KMS-11 (cell line): Measurements from ENCODE around the gene HACD4.

Experiments
- H2AFZ ChIP-seq: fragments of 200-600 bp; sonication (generic); 2 replicates; pipeline ENCODE4 v1.6.1; 2016; ENCODE audit warnings: antibody characterized with exemption, mixed run types, low read depth
- H3K27ac ChIP-seq: fragments of 200-600 bp; sonication (generic); 2 replicates; pipeline ENCODE4 v1.6.1; 2016; ENCODE audit warnings: mild to moderate bottlenecking, mixed run types
- H3K27me3 ChIP-seq: fragments of 200-600 bp; sonication (generic); 2 replicates; pipeline ENCODE4 v1.6.1; 2017; ENCODE audit warnings: mild to moderate bottlenecking, low read depth, mixed run types, moderate library complexity; ENCODE audit not compliant: insufficient read depth
- H3K36me3 ChIP-seq: fragments of 200-600 bp; sonication (generic); 2 replicates; pipeline ENCODE4 v1.6.1; 2017; ENCODE audit warnings: mild to moderate bottlenecking, mixed run types; ENCODE audit not compliant: insufficient read depth
- H3K4me1 ChIP-seq: fragments of 200-600 bp; sonication (generic); 2 replicates; pipeline ENCODE4 v1.6.1; 2016; ENCODE audit warnings: mild to moderate bottlenecking, low read depth, mixed run types; ENCODE audit not compliant: poor library complexity, severe bottlenecking
- H3K4me2 ChIP-seq: fragments of 200-600 bp; sonication (generic); 2 replicates; pipeline ENCODE4 v1.7.0; 2016; ENCODE audit warnings: mild to moderate bottlenecking, mixed run types
- H3K4me3 ChIP-seq: fragments of 200-600 bp; sonication (generic); IDR thresholded peaks from 2 replicates; pipeline ENCODE4 v1.6.1; 2017; ENCODE audit warnings: low read depth, low read length, mixed read lengths; ENCODE audit not compliant: insufficient read depth
- H3K79me2 ChIP-seq: fragments of 200-600 bp; sonication (generic); 2 replicates; pipeline ENCODE4 v1.6.1; 2016; ENCODE audit warnings: low read depth, mixed run types; ENCODE audit not compliant: insufficient read depth
- H3K9ac ChIP-seq: fragments of 200-600 bp; sonication (generic); 2 replicates; pipeline ENCODE4 v1.6.1; 2016; ENCODE audit warnings: mild to moderate bottlenecking, mixed run types
- H4K20me1 ChIP-seq: fragments of 200-600 bp; sonication (generic); 2 replicates; pipeline ENCODE4 v1.6.1; 2016; ENCODE audit warnings: mild to moderate bottlenecking, mixed run types; ENCODE audit not compliant: insufficient read depth
- TF ChIP-seq, protein P1 (sequence below): fragments of 200-600 bp; sonication (generic); conservative IDR thresholded peaks from 2 replicates; pipeline ENCODE4 v1.6.1; 2017; ENCODE audit warnings: low read depth, mild to moderate bottlenecking, antibody characterized with exemption, low read length, moderate library complexity, mixed read lengths

Gene HACD4

GRCh38 chr9:21075484-21075883 is 44.0 kb upstream of the HACD4 start:
- TF ChIP-seq, protein P1, sequence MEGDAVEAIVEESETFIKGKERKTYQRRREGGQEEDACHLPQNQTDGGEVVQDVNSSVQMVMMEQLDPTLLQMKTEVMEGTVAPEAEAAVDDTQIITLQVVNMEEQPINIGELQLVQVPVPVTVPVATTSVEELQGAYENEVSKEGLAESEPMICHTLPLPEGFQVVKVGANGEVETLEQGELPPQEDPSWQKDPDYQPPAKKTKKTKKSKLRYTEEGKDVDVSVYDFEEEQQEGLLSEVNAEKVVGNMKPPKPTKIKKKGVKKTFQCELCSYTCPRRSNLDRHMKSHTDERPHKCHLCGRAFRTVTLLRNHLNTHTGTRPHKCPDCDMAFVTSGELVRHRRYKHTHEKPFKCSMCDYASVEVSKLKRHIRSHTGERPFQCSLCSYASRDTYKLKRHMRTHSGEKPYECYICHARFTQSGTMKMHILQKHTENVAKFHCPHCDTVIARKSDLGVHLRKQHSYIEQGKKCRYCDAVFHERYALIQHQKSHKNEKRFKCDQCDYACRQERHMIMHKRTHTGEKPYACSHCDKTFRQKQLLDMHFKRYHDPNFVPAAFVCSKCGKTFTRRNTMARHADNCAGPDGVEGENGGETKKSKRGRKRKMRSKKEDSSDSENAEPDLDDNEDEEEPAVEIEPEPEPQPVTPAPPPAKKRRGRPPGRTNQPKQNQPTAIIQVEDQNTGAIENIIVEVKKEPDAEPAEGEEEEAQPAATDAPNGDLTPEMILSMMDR, result no peak
- H3K4me2 ChIP-seq, result no peak overlapping the region
- no peaks in the 10 kb centered on the region for H3K4me1 ChIP-seq
- no peak overlapping the region for H2AFZ ChIP-seq
- H3K36me3 ChIP-seq, result no peaks in the 10 kb centered on the region
- H3K27me3 ChIP-seq, result no peaks in the 10 kb centered on the region
- H3K79me2 ChIP-seq, result no peaks in the 10 kb centered on the region
- H3K27ac ChIP-seq, result no peak overlapping the region
- no peaks in the 10 kb centered on the region for H4K20me1 ChIP-seq
- H3K4me3 ChIP-seq, result no peak overlapping the region
- H3K9ac ChIP-seq, result no peak overlapping the region

DNA sequence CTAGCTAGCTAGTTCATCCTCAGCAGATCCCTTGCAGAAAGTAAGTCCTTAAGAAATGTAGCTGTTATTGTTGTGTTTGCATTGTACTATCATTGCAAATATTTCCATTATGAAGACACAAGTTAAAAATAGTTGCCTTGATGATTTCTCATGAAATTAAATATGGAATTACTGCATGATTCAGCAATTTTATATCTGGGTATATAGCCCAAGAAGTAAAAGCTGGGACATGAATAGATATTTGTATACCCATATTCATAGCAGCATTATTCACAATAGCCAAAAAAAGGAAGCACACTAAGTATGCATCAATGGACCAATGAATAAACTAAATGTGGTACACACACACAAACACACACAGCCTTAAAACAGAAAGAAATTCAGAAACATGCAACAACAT is 39.5 kb upstream of the HACD4 start:
- Histone ChIP-seq H3K36me3 (no peaks in the 10 kb centered on the region), H3K4me3 (no peak overlapping the region), H2AFZ (no peak overlapping the region), H3K4me2 (no peak overlapping the region), H3K27ac (no peak overlapping the region), H4K20me1 (no peaks in the 10 kb centered on the region), H3K9ac (no peak overlapping the region), H3K4me1 (no peaks in the 10 kb centered on the region), H3K79me2 (no peaks in the 10 kb centered on the region), H3K27me3 (no peaks in the 10 kb centered on the region)
- TF ChIP-seq, protein P1, result no peak

- Histone ChIP-seq H3K27me3 (no peaks in the 10 kb centered on the region), H3K36me3 (no peaks in the 10 kb centered on the region), H3K27ac (no peak overlapping the region), H4K20me1 (no peaks in the 10 kb centered on the region), H2AFZ (no peak overlapping the region), H3K79me2 (no peaks in the 10 kb centered on the region), H3K4me2 (no peak overlapping the region), H3K4me3 (no peak overlapping the region), H3K4me1 (no peaks in the 10 kb centered on the region), H3K9ac (no peak overlapping the region)
- TF ChIP-seq, protein P1, result no peak
Observed at GRCh38 chr9:21070171-21070571, 38.7 kb upstream of the HACD4 start.

DNA sequence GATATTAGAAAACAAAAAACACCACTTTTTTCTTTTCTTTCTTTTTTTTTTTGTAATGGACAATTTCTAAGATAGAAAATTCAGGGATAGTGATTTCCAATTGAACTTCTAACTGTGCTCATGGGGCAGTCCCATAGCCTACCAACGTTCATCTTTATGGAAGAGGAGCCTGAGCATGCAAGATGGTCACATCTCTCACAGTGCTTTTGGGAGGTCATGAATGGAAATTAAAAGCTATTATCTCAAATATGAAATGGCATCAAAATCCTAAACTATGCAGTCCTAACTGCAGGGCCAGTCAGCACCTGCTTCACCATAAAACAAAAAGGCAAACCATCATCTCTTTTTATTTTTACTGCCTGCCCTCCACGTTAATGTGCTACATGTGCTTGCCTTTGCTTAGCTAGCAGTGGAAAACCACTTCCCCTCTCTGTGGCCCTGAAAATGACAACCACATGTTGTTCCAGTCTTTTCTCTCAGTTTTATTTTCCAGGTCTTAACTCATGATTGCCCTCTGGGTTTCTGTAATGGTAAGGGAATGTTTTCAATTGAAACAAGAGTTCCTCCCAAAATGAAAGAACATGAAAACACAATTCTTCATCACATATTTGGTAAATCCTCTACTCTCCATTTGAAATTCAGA is 29.6 kb upstream of the HACD4 start:
- H3K27me3 ChIP-seq, result no peaks in the 10 kb centered on the region
- peaks cover 16% of the 10 kb centered on the region for H3K4me1 ChIP-seq
- H3K27ac ChIP-seq, result peak overlapping the region; percentile 23; the same call in 1 of the 2 replicates
- no peaks in the 10 kb centered on the region for H3K79me2 ChIP-seq
- H2AFZ ChIP-seq, result peak overlapping the region; percentile 43; the same call in 1 of the 2 replicates
- H4K20me1 ChIP-seq, result no peaks in the 10 kb centered on the region
- no peak overlapping the region for H3K4me3 ChIP-seq
- peak overlapping the region; percentile 30 for H3K4me2 ChIP-seq
- TF ChIP-seq, protein P1, result no peak
- no peak overlapping the region for H3K9ac ChIP-seq
- no peaks in the 10 kb centered on the region for H3K36me3 ChIP-seq
